ENCODE measurements around the gene RHOF.

DNA sequence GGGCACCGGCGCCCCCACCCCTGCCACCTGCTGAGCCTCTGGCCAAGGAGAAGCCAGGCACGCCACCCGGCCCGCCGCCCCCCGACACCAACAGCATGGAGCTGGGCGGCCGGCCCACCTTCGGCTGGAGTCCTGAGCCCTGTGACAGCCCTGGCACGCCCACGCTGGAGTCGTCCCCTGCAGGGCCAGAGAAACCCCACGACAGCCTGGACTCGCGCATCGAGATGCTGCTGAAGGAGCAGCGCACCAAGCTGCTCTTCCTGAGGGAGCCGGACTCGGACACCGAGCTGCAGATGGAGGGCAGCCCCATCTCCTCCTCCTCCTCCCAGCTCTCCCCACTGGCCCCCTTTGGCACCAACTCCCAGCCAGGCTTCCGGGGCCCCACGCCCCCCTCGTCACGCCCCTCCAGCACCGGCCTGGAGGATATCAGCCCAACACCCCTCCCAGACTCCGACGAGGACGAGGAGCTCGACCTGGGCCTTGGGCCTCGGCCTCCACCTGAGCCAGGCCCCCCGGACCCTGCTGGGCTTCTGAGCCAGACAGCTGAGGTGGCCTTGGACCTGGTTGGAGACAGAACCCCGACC, 16.8 kb upstream of the RHOF start:
- TF ChIP-seq, protein P1, sequence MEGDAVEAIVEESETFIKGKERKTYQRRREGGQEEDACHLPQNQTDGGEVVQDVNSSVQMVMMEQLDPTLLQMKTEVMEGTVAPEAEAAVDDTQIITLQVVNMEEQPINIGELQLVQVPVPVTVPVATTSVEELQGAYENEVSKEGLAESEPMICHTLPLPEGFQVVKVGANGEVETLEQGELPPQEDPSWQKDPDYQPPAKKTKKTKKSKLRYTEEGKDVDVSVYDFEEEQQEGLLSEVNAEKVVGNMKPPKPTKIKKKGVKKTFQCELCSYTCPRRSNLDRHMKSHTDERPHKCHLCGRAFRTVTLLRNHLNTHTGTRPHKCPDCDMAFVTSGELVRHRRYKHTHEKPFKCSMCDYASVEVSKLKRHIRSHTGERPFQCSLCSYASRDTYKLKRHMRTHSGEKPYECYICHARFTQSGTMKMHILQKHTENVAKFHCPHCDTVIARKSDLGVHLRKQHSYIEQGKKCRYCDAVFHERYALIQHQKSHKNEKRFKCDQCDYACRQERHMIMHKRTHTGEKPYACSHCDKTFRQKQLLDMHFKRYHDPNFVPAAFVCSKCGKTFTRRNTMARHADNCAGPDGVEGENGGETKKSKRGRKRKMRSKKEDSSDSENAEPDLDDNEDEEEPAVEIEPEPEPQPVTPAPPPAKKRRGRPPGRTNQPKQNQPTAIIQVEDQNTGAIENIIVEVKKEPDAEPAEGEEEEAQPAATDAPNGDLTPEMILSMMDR (IDR thresholded peaks at IDR 0.05): no peak
- TF ChIP-seq POLR2A (IDR thresholded peaks at IDR 0.05): no peak

All from esophagus squamous epithelium (tissue), 4 donors.